ENCODE measurements around the gene TMEM240. TPM values are rescaled to one million over a fixed set of nuclear protein-coding genes. Genes with fewer than 3 reads are reported as not detected.

TMEM240 gene
- total RNA-seq, 2 experiments from 2014 or later = 0.76 to 2.1 TPM

GRCh38 chr1:1544544-1544943 lies 4.1 kb upstream of the TMEM240 start:
- Histone ChIP-seq H3K9me3 (ENCODE audit: low read length) (no peaks in the 10 kb centered on the region), H3K36me3 (ENCODE audit: insufficient read depth, low read length) (peaks cover 55% of the 10 kb centered on the region), H3K9me2 (ENCODE audit: insufficient read depth, low read length) (no peaks in the 10 kb centered on the region), H4K20me1 (ENCODE audit: insufficient read depth, low read length) (no peaks in the 10 kb centered on the region), H3K4me3 (ENCODE audit: low read depth, low read length, poor library complexity, severe bottlenecking) (no peak overlapping the region), H3K79me2 (ENCODE audit: insufficient read depth, low read depth, low read length) (no peaks in the 10 kb centered on the region), H2AFZ (ENCODE audit: low read length) (no peak overlapping the region), H3K4me1 (ENCODE audit: insufficient read depth, low read length, poor library complexity, severe bottlenecking) (no peaks in the 10 kb centered on the region), H3K27ac (ENCODE audit: low read depth, low read length, poor library complexity, severe bottlenecking) (no peak overlapping the region), H3K4me2 (ENCODE audit: low read length) (no peak overlapping the region)
- POLR2A ChIA-PET = no interaction called here
- TF ChIP-seq EZH2phosphoT487 (IDR thresholded peaks at IDR 0.05; ENCODE audit: borderline replicate concordance, low read depth, low read length) (no peak), CTCF (conservative IDR thresholded peaks at IDR 0.05; ENCODE audit: low read length) (no peak)
- no peak for DNase-seq (ENCODE audit: low spot score)
- CTCF ChIA-PET (ENCODE audit: unreplicated experiment) = interaction anchor here (0.5 kb wide), 1 partner anchor 486 kb away, joined by 3 read pairs; no protein-coding TSS in a partner anchor
- BruUV-seq (replicated peaks) = no TSS peak
- intact Hi-C loops (cut with micrococcal nuclease; ENCODE audit: unreplicated experiment) = no loop called here

GRCh38 chr1:1543706-1544099 lies 3.3 kb upstream of the TMEM240 start:
- no peak overlapping the region for H3K4me3 ChIP-seq (ENCODE audit: low read depth, low read length, poor library complexity, severe bottlenecking)
- no peak overlapping the region for H2AFZ ChIP-seq (ENCODE audit: low read length)
- no TSS peak for BruUV-seq (replicated peaks)
- H3K4me2 ChIP-seq (ENCODE audit: low read length) = no peak overlapping the region
- ChIA-PET POLR2A (no interaction called here), CTCF (ENCODE audit: unreplicated experiment) (no interaction called here)
- H4K20me1 ChIP-seq (ENCODE audit: insufficient read depth, low read length) = no peaks in the 10 kb centered on the region
- H3K79me2 ChIP-seq (ENCODE audit: insufficient read depth, low read depth, low read length) = no peaks in the 10 kb centered on the region
- TF ChIP-seq CTCF (conservative IDR thresholded peaks at IDR 0.05; ENCODE audit: low read length) (no peak), EZH2phosphoT487 (IDR thresholded peaks at IDR 0.05; ENCODE audit: borderline replicate concordance, low read depth, low read length) (no peak)
- intact Hi-C loops (cut with micrococcal nuclease; ENCODE audit: unreplicated experiment) = no loop called here
- H3K9me3 ChIP-seq (ENCODE audit: low read length) = no peaks in the 10 kb centered on the region
- DNase-seq (ENCODE audit: low spot score) = no peak
- H3K9me2 ChIP-seq (ENCODE audit: insufficient read depth, low read length) = no peaks in the 10 kb centered on the region
- peaks cover 52% of the 10 kb centered on the region for H3K36me3 ChIP-seq (ENCODE audit: insufficient read depth, low read length)
- H3K27ac ChIP-seq (ENCODE audit: low read depth, low read length, poor library complexity, severe bottlenecking) = no peak overlapping the region
- H3K4me1 ChIP-seq (ENCODE audit: insufficient read depth, low read length, poor library complexity, severe bottlenecking) = no peaks in the 10 kb centered on the region

GRCh38 chr1:1542766-1543705 lies 2.6 kb upstream of the TMEM240 start:
- no peak for DNase-seq (ENCODE audit: low spot score)
- CTCF ChIA-PET (ENCODE audit: unreplicated experiment) = no interaction called here
- TF ChIP-seq EZH2phosphoT487 (IDR thresholded peaks at IDR 0.05; ENCODE audit: borderline replicate concordance, low read depth, low read length) (no peak), CTCF (conservative IDR thresholded peaks at IDR 0.05; ENCODE audit: low read length) (no peak)
- Histone ChIP-seq H2AFZ (ENCODE audit: low read length) (no peak overlapping the region), H3K4me1 (ENCODE audit: insufficient read depth, low read length, poor library complexity, severe bottlenecking) (no peaks in the 10 kb centered on the region), H3K4me3 (ENCODE audit: low read depth, low read length, poor library complexity, severe bottlenecking) (no peak overlapping the region), H3K9me3 (ENCODE audit: low read length) (no peaks in the 10 kb centered on the region), H3K4me2 (ENCODE audit: low read length) (no peak overlapping the region), H3K79me2 (ENCODE audit: insufficient read depth, low read depth, low read length) (no peaks in the 10 kb centered on the region), H4K20me1 (ENCODE audit: insufficient read depth, low read length) (no peaks in the 10 kb centered on the region), H3K36me3 (ENCODE audit: insufficient read depth, low read length) (peaks cover 49% of the 10 kb centered on the region), H3K9me2 (ENCODE audit: insufficient read depth, low read length) (no peaks in the 10 kb centered on the region), H3K27ac (ENCODE audit: low read depth, low read length, poor library complexity, severe bottlenecking) (no peak overlapping the region)
- intact Hi-C loops (cut with micrococcal nuclease; ENCODE audit: unreplicated experiment) = no loop called here
- BruUV-seq (replicated peaks) = no TSS peak
- POLR2A ChIA-PET = no interaction called here
